Activated T-cell treated with anti-CD3 and anti-CD28 coated beads for 24 hours (primary cell): ENCODE measurements around the gene SCAANT1.

Experiments used
- DNase-seq: peaks from one replicate; pipeline ENCODE4 v3.0.0-alpha.2; 2020; ENCODE audit warnings: low read depth

Gene SCAANT1

GRCh38 chr3:63934041-63934866, 22.1 kb upstream of the SCAANT1 start:
- no peak for DNase-seq

DNA sequence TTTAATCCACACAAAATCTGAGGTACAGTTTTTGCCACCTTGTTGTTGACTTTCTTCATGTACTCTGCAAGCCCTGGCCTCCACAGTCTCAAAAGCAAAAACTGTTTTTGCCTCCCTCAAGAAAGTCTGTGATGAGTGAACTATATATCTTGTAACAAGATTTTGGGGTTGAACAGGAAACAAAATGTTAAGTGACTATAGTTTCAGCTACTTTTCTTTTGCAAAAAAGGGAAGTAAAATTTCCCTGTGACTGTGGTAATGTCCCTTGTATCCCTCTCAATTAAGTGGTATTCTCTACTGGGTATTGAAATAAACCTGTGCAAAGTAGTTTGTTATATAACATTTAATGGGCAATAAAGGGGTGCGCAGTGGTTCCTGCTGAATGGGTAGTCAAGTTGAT, 21.3 kb upstream of the SCAANT1 start:
- no peak for DNase-seq

DNA sequence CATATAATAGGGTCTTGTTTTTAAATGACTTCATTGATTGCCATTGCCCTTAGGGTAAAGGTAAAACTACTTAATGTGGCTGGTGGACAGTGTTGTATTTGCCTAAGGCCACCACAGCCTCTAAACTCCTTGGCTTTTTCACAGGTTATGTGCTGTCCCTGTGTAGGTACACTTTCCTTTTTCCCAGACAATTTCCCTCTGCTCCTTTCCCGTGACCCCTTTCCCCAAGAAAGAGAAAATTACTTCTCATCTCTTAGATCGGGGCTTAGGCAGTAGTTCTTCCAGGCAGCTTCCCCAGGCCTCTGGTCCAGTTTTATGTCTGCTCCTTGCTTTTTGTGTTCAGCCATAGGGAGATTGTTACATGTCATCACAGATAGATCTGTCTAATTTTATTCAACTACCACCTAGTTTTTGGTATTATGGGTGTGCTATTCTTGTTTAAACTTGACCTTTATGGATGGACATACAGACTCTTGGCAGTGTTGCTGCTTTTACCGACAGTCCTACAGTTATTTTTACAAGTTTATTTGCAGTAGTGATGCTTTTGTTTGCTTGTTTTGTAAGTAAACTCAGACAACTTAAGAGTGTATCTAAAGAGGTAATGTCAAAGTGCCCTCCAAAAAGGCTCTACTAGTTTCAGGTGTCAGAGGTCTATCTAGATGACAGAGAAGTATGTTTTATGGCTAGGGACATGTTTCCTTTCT, 20.5 kb upstream of the SCAANT1 start:
- DNase-seq, result no peak

- no peak for DNase-seq
These were observed 19.1 kb upstream of the SCAANT1 start for GRCh38 chr3:63931290-63931689.

- DNase-seq, result no peak
These were observed 15.5 kb upstream of the SCAANT1 start for GRCh38 chr3:63927422-63928280.

- DNase-seq, result no peak
These were observed 14.1 kb upstream of the SCAANT1 start for GRCh38 chr3:63926309-63926708.

GRCh38 chr3:63922491-63923199, 10.5 kb upstream of the SCAANT1 start:
- no peak for DNase-seq

- DNase-seq, result no peak
These were observed 9.7 kb upstream of the SCAANT1 start for GRCh38 chr3:63921741-63922482.

GRCh38 chr3:63920001-63920400, 7.8 kb upstream of the SCAANT1 start:
- DNase-seq, result no peak

DNA sequence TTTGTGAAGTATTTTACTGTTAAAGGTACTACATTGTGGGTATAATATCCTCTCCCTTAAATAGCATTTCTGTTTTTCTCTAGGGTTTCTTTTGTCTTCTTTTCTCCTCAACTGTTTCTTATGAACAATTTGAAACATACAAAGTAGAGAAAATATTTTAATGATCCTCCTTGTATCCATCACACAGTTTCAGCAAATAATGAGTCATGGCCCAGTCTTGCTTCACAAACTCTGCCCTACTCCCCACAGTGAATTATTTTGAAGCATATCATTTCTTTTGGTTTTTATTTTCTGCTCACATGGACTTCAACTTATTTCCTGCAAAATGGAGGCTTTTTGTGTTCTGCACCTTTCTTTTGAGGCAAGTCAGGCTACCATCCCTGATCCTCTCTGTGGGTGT, 6.1 kb upstream of the SCAANT1 start:
- DNase-seq, result no peak

- DNase-seq, result no peak
These were observed 2.1 kb upstream of the SCAANT1 start for GRCh38 chr3:63914312-63914711.

GRCh38 chr3:63912768-63913588, 795 bp upstream of the SCAANT1 start:
- DNase-seq, result peak; percentile 28

DNA sequence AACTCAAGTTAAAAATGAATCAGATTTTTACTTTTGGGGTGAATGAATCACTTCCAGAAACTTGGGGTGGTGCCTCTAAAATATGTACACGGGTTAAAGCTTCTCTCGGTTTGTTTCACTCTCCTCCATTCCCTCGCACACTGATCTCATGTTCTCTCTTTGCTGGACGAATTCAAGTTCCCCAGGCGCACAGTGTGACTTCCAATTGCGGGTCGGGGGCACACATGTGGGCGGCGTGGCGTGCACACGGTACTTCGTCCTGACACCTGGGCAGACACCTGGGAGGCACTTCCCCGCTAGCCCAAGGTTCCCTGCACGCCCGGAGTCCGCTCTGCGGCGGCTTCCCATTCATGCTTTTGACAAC, 692 bp downstream of the SCAANT1 start:
- DNase-seq, result no peak

- DNase-seq, result no peak
These were observed 1.3 kb downstream of the SCAANT1 start for GRCh38 chr3:63910891-63911290.

DNA sequence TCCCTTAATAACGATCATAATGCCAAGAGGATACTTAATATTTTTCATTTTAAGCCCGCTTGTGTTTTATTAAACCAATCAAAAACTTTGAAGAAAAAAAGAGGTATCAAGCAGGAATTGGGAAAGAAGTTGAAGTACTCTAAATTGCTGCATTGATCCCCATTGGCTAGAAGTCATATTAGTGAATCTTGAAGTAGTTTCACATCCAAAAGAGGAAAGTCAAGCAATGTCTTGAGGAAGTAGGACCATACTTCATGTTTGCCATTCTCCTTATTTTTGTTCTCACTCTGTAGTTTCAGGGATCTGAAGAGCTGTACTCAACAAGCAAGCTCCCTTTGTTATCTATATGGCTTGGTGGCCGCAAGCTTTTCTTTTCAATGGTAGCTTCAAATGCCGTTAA, 2.2 kb downstream of the SCAANT1 start:
- DNase-seq, result no peak

- no peak for DNase-seq
These were observed 2.8 kb downstream of the SCAANT1 start for GRCh38 chr3:63909431-63909830.

- DNase-seq, result no peak
These were observed 3.4 kb downstream of the SCAANT1 start for GRCh38 chr3:63908776-63909175.

GRCh38 chr3:63908081-63908736, 4.0 kb downstream of the SCAANT1 start:
- no peak for DNase-seq

DNA sequence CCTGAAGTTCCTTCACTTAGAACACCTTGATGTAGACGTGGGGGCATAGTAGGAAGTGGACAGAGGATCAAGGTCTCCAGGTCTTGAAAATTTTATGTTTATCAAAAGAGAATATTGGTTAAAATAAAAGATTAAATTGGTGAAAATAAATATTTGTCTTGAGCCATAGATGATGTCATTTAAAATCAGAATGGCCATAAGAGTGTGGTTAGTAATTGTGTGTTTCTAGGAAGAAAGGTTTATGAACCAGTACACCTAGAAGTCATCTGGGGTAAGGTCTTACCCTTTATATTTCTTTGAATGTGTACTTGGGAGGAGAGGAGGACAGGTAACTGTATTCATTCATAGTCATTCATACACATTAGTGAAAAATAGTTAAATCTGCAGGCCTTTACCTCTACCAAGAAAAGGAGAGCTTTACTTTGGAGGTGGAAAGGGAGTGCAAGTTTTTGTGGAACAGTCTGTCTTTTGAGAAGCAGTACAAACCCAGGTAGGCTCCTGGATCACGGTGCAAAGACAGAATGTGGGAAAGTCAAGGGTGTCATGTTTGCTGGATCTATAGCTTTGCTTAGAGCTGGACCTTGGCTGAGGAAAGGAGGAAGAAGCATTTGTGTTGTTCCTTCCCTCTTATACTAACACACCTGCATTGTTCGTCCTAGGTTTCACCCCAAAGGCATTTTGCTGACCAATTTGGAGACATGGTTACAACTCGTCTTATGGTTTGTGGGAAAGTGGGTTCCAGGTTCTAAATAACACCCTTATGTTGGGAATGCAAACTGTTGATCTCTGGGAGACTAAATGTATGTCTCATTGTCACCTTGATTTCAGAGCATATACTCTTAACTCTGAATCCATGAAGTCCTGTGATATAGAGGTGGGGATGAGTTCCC, 6.2 kb downstream of the SCAANT1 start:
- no peak for DNase-seq
